ENCODE results near the gene SUN1.
"Not testable (repeated sequence)": the region's sequence is repeated elsewhere in the genome, so short reads cannot be mapped to it uniquely, and the experiment has no call there.

SUN1 gene

DNA sequence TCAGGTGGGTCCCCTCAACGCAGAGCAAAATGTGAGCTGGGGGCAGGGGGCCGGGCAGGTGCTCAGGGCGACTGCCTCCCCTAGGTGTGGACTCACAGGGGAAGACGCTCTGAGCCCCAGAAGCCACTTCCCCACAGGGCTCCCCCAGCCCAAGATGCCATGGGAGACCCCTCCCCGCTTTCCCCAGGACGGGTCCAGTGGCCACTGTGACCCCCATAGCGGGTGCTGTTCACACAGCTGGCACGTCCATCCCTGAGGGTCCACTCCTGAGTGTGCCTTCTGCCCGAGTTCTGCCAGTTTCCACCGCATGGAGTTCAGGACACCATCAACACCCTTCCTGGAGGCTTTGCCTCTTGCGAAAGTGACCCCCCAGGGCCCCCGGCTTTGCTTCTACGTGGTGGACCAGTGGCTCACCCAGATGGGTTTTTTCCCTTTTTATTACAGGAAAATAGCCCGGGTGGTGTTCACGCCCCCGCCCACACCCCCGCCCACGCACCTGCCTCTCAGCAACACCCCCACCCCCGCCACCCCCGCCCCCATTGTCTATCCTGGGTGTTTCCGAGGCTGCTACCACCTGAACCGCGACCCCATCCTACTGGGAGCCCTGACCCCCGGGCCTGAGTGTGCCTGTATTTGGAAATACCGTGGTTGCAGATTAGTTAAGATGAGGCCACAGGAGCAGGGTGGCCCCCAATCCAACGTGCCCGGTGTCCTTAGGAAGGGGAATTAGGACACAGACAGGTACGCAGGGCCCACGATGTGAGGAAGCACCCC, 90.2 kb downstream of the SUN1 start:
- peak; percentile 64 for DNase-seq

DNA sequence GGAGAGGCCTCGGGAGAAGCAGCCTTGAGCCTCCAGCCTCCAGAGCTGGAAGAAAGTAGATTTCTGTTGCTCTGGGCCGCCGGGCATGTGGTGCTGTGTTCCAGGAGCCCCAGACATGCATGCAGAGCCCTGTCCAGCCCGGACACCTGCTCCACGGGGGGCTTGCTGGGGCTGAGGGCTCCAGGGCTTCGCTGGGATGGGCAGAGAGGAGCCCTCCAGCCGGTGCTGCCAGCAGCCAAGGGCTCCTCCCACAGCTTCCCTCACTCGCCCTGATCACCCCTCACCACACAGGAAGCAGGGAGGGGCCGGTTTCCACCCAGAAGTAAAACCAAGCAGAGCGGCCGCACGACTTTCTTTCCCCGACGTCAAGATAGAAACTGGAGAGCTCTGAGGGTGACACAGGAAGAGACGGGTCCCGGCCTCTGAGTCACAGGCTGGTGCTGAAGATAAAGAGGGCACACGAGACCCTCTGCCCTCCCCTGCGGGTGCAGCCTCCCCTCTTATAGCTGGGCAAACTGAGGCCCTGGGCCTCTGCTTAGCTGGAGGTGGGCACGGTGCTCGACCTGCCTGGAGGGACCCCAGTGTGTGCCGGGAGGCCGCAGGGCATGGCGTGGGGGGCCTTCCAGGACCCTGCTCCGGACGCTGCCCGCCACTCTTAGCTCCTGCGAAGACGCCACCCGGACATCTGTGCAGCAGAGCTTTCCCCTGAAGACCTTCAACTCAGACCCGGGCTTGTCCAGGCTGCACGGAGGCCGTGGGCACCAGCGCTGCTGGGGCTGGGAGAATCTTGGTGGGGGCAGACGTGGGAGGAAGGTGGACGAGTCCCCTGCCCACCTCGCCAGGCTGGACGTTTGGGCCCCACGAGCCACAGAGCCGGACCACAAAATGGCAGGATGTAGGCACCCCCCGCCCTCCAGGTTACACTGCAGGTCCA, 91.1 kb downstream of the SUN1 start:
- peak; percentile 93 for DNase-seq

DNA sequence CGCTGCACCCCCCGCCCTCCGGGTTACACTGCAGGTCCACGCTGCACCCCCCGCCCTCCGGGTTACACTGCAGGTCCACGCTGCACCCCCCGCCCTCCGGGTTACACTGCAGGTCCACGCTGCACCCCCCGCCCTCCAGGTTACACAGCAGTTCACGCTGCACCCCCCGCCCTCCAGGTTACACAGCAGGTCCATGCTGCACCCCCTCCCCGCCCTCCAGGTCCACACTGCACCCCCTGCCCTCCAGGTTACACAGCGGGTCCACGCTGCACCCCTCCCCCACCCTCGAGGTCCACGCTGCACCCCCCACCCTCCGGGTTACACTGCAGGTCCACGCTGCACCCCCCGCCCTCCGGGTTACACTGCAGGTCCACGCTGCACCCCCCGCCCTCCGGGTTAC, 91.8 kb downstream of the SUN1 start:
- not testable (repeated sequence) for DNase-seq

Data from CD4-positive, alpha-beta T cell treated with Interleukin-17A for 1 hour (primary cell).